Neural cell (in vitro differentiated cells): ENCODE results near the gene MTOR. TPM values are rescaled to one million over a fixed set of nuclear protein-coding genes. Genes with fewer than 3 reads are reported as not detected.

Experiments used
- H2AFZ ChIP-seq: fragments of 200-600, 300-800 bp; sonication (generic), shearing (Covaris generic); 2 replicates; pipeline ENCODE4 v1.6.0; 2014; ENCODE audit warnings: low read depth, mild to moderate bottlenecking, antibody characterized with exemption, low read length, moderate library complexity
- H3F3A ChIP-seq: fragments of 200-600 bp; shearing (Covaris generic); 2 replicates; pipeline ENCODE4 v1.6.1; 2016; ENCODE audit warnings: mild to moderate bottlenecking, moderate library complexity, mixed read lengths, antibody characterized with exemption, low read length; ENCODE audit not compliant: insufficient read depth, poor library complexity, severe bottlenecking
- H3K27ac ChIP-seq: fragments of 200-600, 300-800 bp; sonication (generic), shearing (Covaris generic); 2 replicates; pipeline ENCODE4 v1.5.1; 2014; ENCODE audit warnings: mild to moderate bottlenecking, low read length, moderate library complexity
- H3K27me3 ChIP-seq: fragments of 300-800, 200-600 bp; sonication (generic), shearing (Covaris generic); 2 replicates; pipeline ENCODE4 v1.6.0; 2014; ENCODE audit warnings: mild to moderate bottlenecking, low read depth, low read length, moderate library complexity; ENCODE audit not compliant: insufficient read depth
- H3K36me3 ChIP-seq: fragments of 300-800, 200-600 bp; sonication (generic), shearing (Covaris generic); 2 replicates; pipeline ENCODE4 v1.5.1; 2014; ENCODE audit warnings: mild to moderate bottlenecking, antibody characterized with exemption, low read length, moderate library complexity; ENCODE audit not compliant: insufficient read depth
- H3K4me2 ChIP-seq: fragments of 300-800, 200-600 bp; sonication (generic), shearing (Covaris generic); 2 replicates; pipeline ENCODE4 v1.6.0; 2014; ENCODE audit warnings: mild to moderate bottlenecking, low read length
- H3K4me3 ChIP-seq: fragments of 300-800, 200-600 bp; sonication (generic), shearing (Covaris generic); 2 replicates; pipeline ENCODE4 v1.5.1; 2014; ENCODE audit warnings: mild to moderate bottlenecking, low read length, moderate library complexity
- H3K79me2 ChIP-seq: fragments of 200-600 bp; shearing (Covaris generic); replicated peaks from 2 replicates; pipeline ENCODE4 v1.6.0; 2014; ENCODE audit warnings: mild to moderate bottlenecking, low read length, moderate library complexity; ENCODE audit not compliant: insufficient read depth
- H3K9ac ChIP-seq: fragments of 300-800, 200-600 bp; sonication (generic), shearing (Covaris generic); 2 replicates; pipeline ENCODE4 v1.6.1; 2016; ENCODE audit warnings: mild to moderate bottlenecking, low read length, mixed read lengths
- H3K9me2 ChIP-seq: fragments of 200-600 bp; shearing (Covaris generic); 2 replicates; pipeline ENCODE4 v1.6.1; 2016; ENCODE audit warnings: mild to moderate bottlenecking, low read length, mixed read lengths; ENCODE audit not compliant: insufficient read depth
- H3K9me3 ChIP-seq: fragments of 200-600, 300-800 bp; sonication (generic), shearing (Covaris generic); 2 replicates; pipeline ENCODE4 v1.6.1; 2016; ENCODE audit warnings: mild to moderate bottlenecking, mixed run types, low read length, moderate library complexity, mixed read lengths
- H4K20me1 ChIP-seq: fragments of 200-600 bp; shearing (Covaris generic); 2 replicates; pipeline ENCODE4 v1.6.1; 2016; ENCODE audit warnings: mild to moderate bottlenecking, mixed run types; ENCODE audit not compliant: insufficient read depth
- CTCF ChIP-seq: fragments of 450-650 bp; IDR thresholded peaks from 2 replicates; pipeline ENCODE4 v1.5.1; 2014; ENCODE audit warnings: antibody characterized with exemption, mild to moderate bottlenecking, moderate library complexity; ENCODE audit not compliant: poor library complexity, severe bottlenecking
- EP300 ChIP-seq: fragments of 450-650 bp; conservative IDR thresholded peaks from 2 replicates; pipeline ENCODE4 v1.6.1; 2014; ENCODE audit warnings: antibody characterized with exemption, mild to moderate bottlenecking, moderate library complexity; ENCODE audit not compliant: poor library complexity, severe bottlenecking
- EZH2 ChIP-seq: fragments of 200-600, 300-800 bp; shearing (Covaris generic), sonication (generic); IDR thresholded peaks from 2 replicates; pipeline ENCODE4 v1.6.1; 2014; ENCODE audit warnings: antibody characterized with exemption, low read length, borderline replicate concordance, mild to moderate bottlenecking; ENCODE audit not compliant: insufficient read depth, poor library complexity, severe bottlenecking
- MXI1 ChIP-seq: fragments of 450-650 bp; conservative IDR thresholded peaks from 2 replicates; pipeline ENCODE4 v1.6.1; 2014; ENCODE audit warnings: antibody characterized with exemption, mild to moderate bottlenecking; ENCODE audit not compliant: poor library complexity, severe bottlenecking
- POLR2AphosphoS5 ChIP-seq: IDR thresholded peaks from 2 replicates; pipeline ENCODE4 v1.6.1; 2012
- RAD21 ChIP-seq: fragments of 450-650 bp; conservative IDR thresholded peaks from 2 replicates; pipeline ENCODE4 v1.6.1; 2014; ENCODE audit warnings: antibody characterized with exemption, mild to moderate bottlenecking, moderate library complexity
- REST ChIP-seq: IDR thresholded peaks from 2 replicates; pipeline ENCODE4 v1.6.1; 2012; ENCODE audit warnings: borderline replicate concordance
- SMC3 ChIP-seq: fragments of 450-650 bp; conservative IDR thresholded peaks from 2 replicates; pipeline ENCODE4 v1.6.1; 2014; ENCODE audit warnings: antibody characterized with exemption, mild to moderate bottlenecking, moderate library complexity; ENCODE audit not compliant: poor library complexity
- TAF1 ChIP-seq: IDR thresholded peaks from 2 replicates; pipeline ENCODE4 v1.6.1; 2012; ENCODE audit warnings: low read depth
- polyA plus RNA-seq: library from polyadenylated mRNA; depleted of rRNA; stranded (reverse); fragments of >200 nt; gene quantifications from 2 replicates; pipeline ENCODE4 v1.2.3, GENCODE V29; 2014

MTOR gene
- polyA plus RNA-seq, 1 donor from 2014 or later = 41.2 TPM

GRCh38 chr1:11175461-11175860 lies 86.9 kb downstream of the MTOR start:
- Histone ChIP-seq H3K9me2 (no peaks in the 10 kb centered on the region), H3K4me3 (no peak overlapping the region), H3K36me3 (no peaks in the 10 kb centered on the region), H4K20me1 (no peaks in the 10 kb centered on the region), H3K9ac (no peak overlapping the region), H2AFZ (no peak overlapping the region), H3K79me2 (no peaks in the 10 kb centered on the region), H3K27ac (no peak overlapping the region), H3K4me2 (no peak overlapping the region), H3F3A (peaks cover 10% of the 10 kb centered on the region), H3K9me3 (no peaks in the 10 kb centered on the region), H3K27me3 (no peaks in the 10 kb centered on the region)
- no peak for TF ChIP-seq RAD21
- TF ChIP-seq SMC3 = no peak
- TF ChIP-seq TAF1 = no peak
- TF ChIP-seq EP300 = no peak
- TF ChIP-seq REST = no peak
- TF ChIP-seq POLR2AphosphoS5 = no peak
- no peak for TF ChIP-seq CTCF
- no peak for TF ChIP-seq MXI1
- no peak for TF ChIP-seq EZH2

- no peaks in the 10 kb centered on the region for H3K79me2 ChIP-seq
- H3F3A ChIP-seq = peaks cover 4% of the 10 kb centered on the region
- no peak overlapping the region for H3K27ac ChIP-seq
- H3K9me3 ChIP-seq = no peaks in the 10 kb centered on the region
- TF ChIP-seq MXI1 (peak; percentile 34), POLR2AphosphoS5 (no peak), SMC3 (no peak)
- H3K27me3 ChIP-seq = no peaks in the 10 kb centered on the region
- H3K4me2 ChIP-seq = peak overlapping the region; percentile 10
- H3K9me2 ChIP-seq = no peaks in the 10 kb centered on the region
- H2AFZ ChIP-seq = no peak overlapping the region
- no peaks in the 10 kb centered on the region for H4K20me1 ChIP-seq
- H3K36me3 ChIP-seq = no peaks in the 10 kb centered on the region
- H3K4me3 ChIP-seq = no peak overlapping the region
- no peak overlapping the region for H3K9ac ChIP-seq
These were observed 87.9 kb downstream of the MTOR start for GRCh38 chr1:11174261-11174942.
